ENCODE results near the gene RPL22L1.

DNA sequence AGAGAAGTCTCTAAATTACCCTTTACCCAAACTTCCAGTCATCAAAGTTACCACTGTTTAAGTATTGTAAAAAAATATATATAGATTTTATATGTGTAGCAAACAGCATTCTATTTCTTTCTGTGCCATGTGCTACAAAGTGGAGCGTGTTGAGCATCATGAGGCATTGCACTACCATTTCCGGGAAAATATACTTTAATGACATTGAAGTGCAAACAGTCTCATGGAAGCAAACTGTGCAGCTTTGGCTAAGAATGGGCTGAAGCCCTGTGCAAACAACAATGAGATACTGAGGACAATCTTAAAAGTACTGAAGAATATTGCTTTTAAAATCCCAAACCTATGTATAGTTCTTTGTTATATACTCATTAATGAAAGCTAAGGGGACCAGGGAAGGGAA lies 6.5 kb upstream of the RPL22L1 start:
- TF ChIP-seq RAD21 (IDR thresholded peaks at IDR 0.05; ENCODE audit: low read length): no peak
- TF ChIP-seq, protein P1, sequence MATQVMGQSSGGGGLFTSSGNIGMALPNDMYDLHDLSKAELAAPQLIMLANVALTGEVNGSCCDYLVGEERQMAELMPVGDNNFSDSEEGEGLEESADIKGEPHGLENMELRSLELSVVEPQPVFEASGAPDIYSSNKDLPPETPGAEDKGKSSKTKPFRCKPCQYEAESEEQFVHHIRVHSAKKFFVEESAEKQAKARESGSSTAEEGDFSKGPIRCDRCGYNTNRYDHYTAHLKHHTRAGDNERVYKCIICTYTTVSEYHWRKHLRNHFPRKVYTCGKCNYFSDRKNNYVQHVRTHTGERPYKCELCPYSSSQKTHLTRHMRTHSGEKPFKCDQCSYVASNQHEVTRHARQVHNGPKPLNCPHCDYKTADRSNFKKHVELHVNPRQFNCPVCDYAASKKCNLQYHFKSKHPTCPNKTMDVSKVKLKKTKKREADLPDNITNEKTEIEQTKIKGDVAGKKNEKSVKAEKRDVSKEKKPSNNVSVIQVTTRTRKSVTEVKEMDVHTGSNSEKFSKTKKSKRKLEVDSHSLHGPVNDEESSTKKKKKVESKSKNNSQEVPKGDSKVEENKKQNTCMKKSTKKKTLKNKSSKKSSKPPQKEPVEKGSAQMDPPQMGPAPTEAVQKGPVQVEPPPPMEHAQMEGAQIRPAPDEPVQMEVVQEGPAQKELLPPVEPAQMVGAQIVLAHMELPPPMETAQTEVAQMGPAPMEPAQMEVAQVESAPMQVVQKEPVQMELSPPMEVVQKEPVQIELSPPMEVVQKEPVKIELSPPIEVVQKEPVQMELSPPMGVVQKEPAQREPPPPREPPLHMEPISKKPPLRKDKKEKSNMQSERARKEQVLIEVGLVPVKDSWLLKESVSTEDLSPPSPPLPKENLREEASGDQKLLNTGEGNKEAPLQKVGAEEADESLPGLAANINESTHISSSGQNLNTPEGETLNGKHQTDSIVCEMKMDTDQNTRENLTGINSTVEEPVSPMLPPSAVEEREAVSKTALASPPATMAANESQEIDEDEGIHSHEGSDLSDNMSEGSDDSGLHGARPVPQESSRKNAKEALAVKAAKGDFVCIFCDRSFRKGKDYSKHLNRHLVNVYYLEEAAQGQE (IDR thresholded peaks at IDR 0.05; ENCODE audit: low read depth, low read length): no peak
